Fibroblast of skin of left quadriceps (primary cell): ENCODE measurements around the gene CCDC71L.
A peak's percentile ranks its signal among the peaks of the same experiment; 100 is the strongest.

ENCODE experiments used
- DNase-seq, 2 experiments: peaks; one replicate each; pipeline ENCODE4 v3.0.0-alpha.2; 2013; ENCODE audit warnings: low read depth in 2 of 2

CCDC71L gene

GRCh38 chr7:106659166-106659962, 1.6 kb downstream of the CCDC71L start:
- no peak for DNase-seq

- DNase-seq = no peak
Observed at GRCh38 chr7:106658316-106659165, 2.4 kb downstream of the CCDC71L start.

GRCh38 chr7:106657085-106657991, 3.6 kb downstream of the CCDC71L start:
- DNase-seq = peak; percentile 37 to 40

- no peak for DNase-seq
Observed at GRCh38 chr7:106655703-106656498, 5.1 kb downstream of the CCDC71L start.

GRCh38 chr7:106653488-106653887, 7.5 kb downstream of the CCDC71L start:
- DNase-seq = no peak

GRCh38 chr7:106652909-106653308, 8.0 kb downstream of the CCDC71L start:
- no peak for DNase-seq

- no peak for DNase-seq
Observed at GRCh38 chr7:106652092-106652491, 8.9 kb downstream of the CCDC71L start.

- no peak for DNase-seq
Observed at GRCh38 chr7:106646256-106646655, 14.7 kb downstream of the CCDC71L start.

GRCh38 chr7:106644999-106645398, 16.0 kb downstream of the CCDC71L start:
- no peak for DNase-seq

- DNase-seq = no peak
Observed at GRCh38 chr7:106643216-106644000, 17.6 kb downstream of the CCDC71L start.

- no peak for DNase-seq
Observed at GRCh38 chr7:106641416-106641815, 19.5 kb downstream of the CCDC71L start.

- DNase-seq = no peak
Observed at GRCh38 chr7:106640368-106641141, 20.4 kb downstream of the CCDC71L start.

GRCh38 chr7:106639476-106640334, 21.3 kb downstream of the CCDC71L start:
- DNase-seq = no peak

GRCh38 chr7:106635411-106635810, 25.5 kb downstream of the CCDC71L start:
- no peak for DNase-seq

GRCh38 chr7:106634958-106635357, 26.0 kb downstream of the CCDC71L start:
- no peak for DNase-seq

- DNase-seq = no peak
Observed at GRCh38 chr7:106630648-106631047, 30.3 kb downstream of the CCDC71L start.

GRCh38 chr7:106629516-106629915, 31.4 kb downstream of the CCDC71L start:
- DNase-seq = no peak

- no peak for DNase-seq
Observed at GRCh38 chr7:106626376-106627164, 34.4 kb downstream of the CCDC71L start.
